IMR-90 (cell line): ENCODE measurements around the gene ZAP70. TPM values are rescaled to one million over a fixed set of nuclear protein-coding genes. Genes with fewer than 3 reads are reported as not detected.

Experiments used
- ATAC-seq: fragments of 200-7000 bp; cut with Tn5 transposase; 2 replicates; pipeline ENCODE4 v1.9.1; 2020; ENCODE audit warnings: low read depth, mild to moderate bottlenecking, moderate library complexity
- BruUV-seq: library from RNA; stranded (reverse); fragments of 400-500 nt; replicated peaks from 2 replicates; lab custom pipeline; 2021; lab: Mats Ljungman, UMichigan
- CTCF ChIA-PET: fragments of 300-600 bp; formaldehyde crosslinking; extraction: SDS; loops from one replicate; lab custom pipeline; 2021; ENCODE audit warnings: antibody characterized with exemption; lab: Yijun Ruan, JAX
- POLR2A ChIA-PET: fragments of 300-600 bp; sonication (Branson Sonifier 250); formaldehyde crosslinking; loops from one replicate; lab custom pipeline; 2022; ENCODE audit warnings: antibody characterized with exemption; ENCODE audit not compliant: unreplicated experiment; lab: Charles Lee
- DNase-seq: peaks from one replicate; pipeline ENCODE4 v3.0.0; 2013
- H2AFZ ChIP-seq: replicated peaks from 2 replicates; pipeline ENCODE3; 2013; ENCODE audit warnings: low read length, mild to moderate bottlenecking; ENCODE audit not compliant: poor library complexity
- H2AK5ac ChIP-seq: 2 replicates; pipeline ENCODE4 v1.6.1; 2013; ENCODE audit warnings: low read depth, low read length, inconsistent platforms
- H2AK9ac ChIP-seq: replicated peaks from 2 replicates; pipeline ENCODE3; 2013; ENCODE audit warnings: mild to moderate bottlenecking, low read depth, low read length, moderate library complexity; ENCODE audit not compliant: poor library complexity
- H2BK120ac ChIP-seq: 2 replicates; pipeline ENCODE4 v1.6.1; 2013; ENCODE audit warnings: low read depth, low read length, inconsistent platforms
- H2BK15ac ChIP-seq: 3 replicates; pipeline ENCODE4 v1.6.1; 2013; ENCODE audit warnings: low read depth, low read length, inconsistent platforms
- H2BK20ac ChIP-seq: 2 replicates; pipeline ENCODE4 v1.6.1; 2013; ENCODE audit warnings: low read depth, mild to moderate bottlenecking, inconsistent platforms, low read length, moderate library complexity
- H2BK5ac ChIP-seq: 2 replicates; pipeline ENCODE4 v1.6.1; 2013; ENCODE audit warnings: mild to moderate bottlenecking, low read depth, low read length, inconsistent platforms; ENCODE audit not compliant: poor library complexity, severe bottlenecking
- H3K14ac ChIP-seq: replicated peaks from 2 replicates; pipeline ENCODE4 v1.6.1; 2013; ENCODE audit warnings: low read depth, low read length, inconsistent platforms
- H3K18ac ChIP-seq: 2 replicates; pipeline ENCODE4 v1.6.1; 2013; ENCODE audit warnings: low read depth, low read length, control low read depth
- H3K23ac ChIP-seq: 2 replicates; pipeline ENCODE4 v1.6.1; 2013; ENCODE audit warnings: low read depth, low read length, inconsistent platforms
- H3K27ac ChIP-seq: 2 replicates; pipeline ENCODE4 v1.5.1; 2013; ENCODE audit warnings: mild to moderate bottlenecking, control low read depth, low read length; ENCODE audit not compliant: insufficient read depth
- H3K27me3 ChIP-seq: 2 replicates; pipeline ENCODE4 v1.6.1; 2013; ENCODE audit warnings: low read length; ENCODE audit not compliant: control insufficient read depth, insufficient read depth
- H3K36me3 ChIP-seq: 2 replicates; pipeline ENCODE4 v1.6.1; 2013; ENCODE audit warnings: low read length, mixed read lengths; ENCODE audit not compliant: control insufficient read depth, insufficient read depth
- H3K4ac ChIP-seq: 2 replicates; pipeline ENCODE4 v1.6.1; 2013; ENCODE audit warnings: low read depth, low read length, inconsistent platforms
- H3K4me1 ChIP-seq: 2 replicates; pipeline ENCODE4 v1.6.1; 2013; ENCODE audit warnings: low read length, mixed read lengths; ENCODE audit not compliant: control insufficient read depth, insufficient read depth
- H3K4me2 ChIP-seq: 2 replicates; pipeline ENCODE4 v1.6.1; 2013; ENCODE audit warnings: low read depth, mild to moderate bottlenecking, control low read depth, low read length, moderate library complexity
- H3K4me3 ChIP-seq: 2 replicates; pipeline ENCODE4 v1.5.1; 2013; ENCODE audit warnings: low read depth, mild to moderate bottlenecking, control low read depth, low read length, moderate library complexity; ENCODE audit not compliant: insufficient read depth
- H3K56ac ChIP-seq: 2 replicates; pipeline ENCODE4 v1.6.1; 2013; ENCODE audit warnings: low read length, inconsistent platforms; ENCODE audit not compliant: insufficient read depth; ENCODE audit errors: extremely low read depth
- H3K79me1 ChIP-seq, 2 experiments: 2 replicates each; pipeline ENCODE4 v1.6.1; 2013; ENCODE audit warnings: low read length in 2 of 2, inconsistent platforms in 1 of 2, low read depth in 1 of 2
- H3K9ac ChIP-seq: 2 replicates; pipeline ENCODE4 v1.6.1; 2013; ENCODE audit warnings: low read depth, low read length, control low read depth
- H3K9me1 ChIP-seq: 2 replicates; pipeline ENCODE4 v1.6.1; 2013; ENCODE audit warnings: low read length, inconsistent platforms; ENCODE audit not compliant: insufficient read depth
- H3K9me3 ChIP-seq: 2 replicates; pipeline ENCODE4 v1.6.1; 2013; ENCODE audit warnings: low read length; ENCODE audit not compliant: control insufficient read depth, insufficient read depth
- H4K20me1 ChIP-seq: 2 replicates; pipeline ENCODE4 v1.6.1; 2013; ENCODE audit warnings: low read length, inconsistent platforms; ENCODE audit not compliant: insufficient read depth
- H4K5ac ChIP-seq: 2 replicates; pipeline ENCODE4 v1.6.1; 2013; ENCODE audit warnings: mild to moderate bottlenecking, low read depth, low read length, control low read depth
- H4K8ac ChIP-seq, 2 experiments: 2 replicates each; pipeline ENCODE4 v1.6.1; 2013; ENCODE audit warnings: low read depth in 2 of 2, low read length in 2 of 2, control low read depth in 1 of 2, inconsistent platforms in 1 of 2
- H4K91ac ChIP-seq: 2 replicates; pipeline ENCODE4 v1.6.1; 2013; ENCODE audit warnings: low read depth, low read length, inconsistent platforms; ENCODE audit not compliant: insufficient read depth
- BHLHE40 ChIP-seq: fragments of 150-350 bp; IDR thresholded peaks from 2 replicates; pipeline ENCODE4 v1.6.1; 2016; ENCODE audit warnings: mild to moderate bottlenecking, low read depth, low read length
- CEBPB ChIP-seq: IDR thresholded peaks from 2 replicates; pipeline ENCODE4 v1.6.1; 2012; ENCODE audit warnings: low read depth, low read length, improper control_type of control experiment
- CHD1 ChIP-seq: IDR thresholded peaks from 2 replicates; pipeline ENCODE4 v1.6.1; 2012; ENCODE audit warnings: low read depth, low read length, improper control_type of control experiment
- FOS ChIP-seq: fragments of 150-350 bp; IDR thresholded peaks from 2 replicates; pipeline ENCODE4 v1.6.1; 2016; ENCODE audit warnings: low read depth, low read length
- MAFK ChIP-seq: IDR thresholded peaks from 2 replicates; pipeline ENCODE4 v1.6.1; 2012; ENCODE audit warnings: low read depth, low read length, improper control_type of control experiment
- MAZ ChIP-seq: IDR thresholded peaks from 2 replicates; pipeline ENCODE4 v1.6.1; 2012; ENCODE audit warnings: low read depth, mild to moderate bottlenecking, low read length, improper control_type of control experiment, moderate library complexity, borderline replicate concordance
- MXI1 ChIP-seq: IDR thresholded peaks from 2 replicates; pipeline ENCODE4 v1.6.1; 2012; ENCODE audit warnings: low read depth, mild to moderate bottlenecking, low read length, moderate library complexity, borderline replicate concordance
- NFE2L2 ChIP-seq: fragments of 150-350 bp; IDR thresholded peaks from 2 replicates; pipeline ENCODE4 v1.6.1; 2016; ENCODE audit warnings: low read depth, mild to moderate bottlenecking, low read length
- POLR2A ChIP-seq: IDR thresholded peaks from 2 replicates; pipeline ENCODE4 v1.6.1; 2012; ENCODE audit warnings: mild to moderate bottlenecking, low read depth, low read length
- RAD21 ChIP-seq: IDR thresholded peaks from 2 replicates; pipeline ENCODE4 v1.6.1; 2012; ENCODE audit warnings: low read length, improper control_type of control experiment
- RCOR1 ChIP-seq: IDR thresholded peaks from 2 replicates; pipeline ENCODE4 v1.6.1; 2012; ENCODE audit warnings: mild to moderate bottlenecking, low read length, improper control_type of control experiment; ENCODE audit not compliant: insufficient replicate concordance
- RFX5 ChIP-seq: IDR thresholded peaks from 2 replicates; pipeline ENCODE4 v1.8.0; 2012; ENCODE audit warnings: low read depth, mild to moderate bottlenecking, low read length, moderate library complexity
- SMC3 ChIP-seq: fragments of 150-350 bp; IDR thresholded peaks from 2 replicates; pipeline ENCODE4 v1.6.1; 2016; ENCODE audit warnings: low read depth, mild to moderate bottlenecking, antibody characterized with exemption, low read length, moderate library complexity
- WGBS, 2 experiments: methylation state at CpG; one replicate each; pipeline versions ENCODE4 v1.1.5 to v1.1.7; 2013; ENCODE audit warnings: missing lambda C conversion rate in 2 of 2; ENCODE audit not compliant: insufficient read length in 1 of 2; ENCODE audit errors: extremely low coverage in 2 of 2; 5-methylcytosine and 5-hydroxymethylcytosine counted together
- dilution Hi-C: fragments of 300-500 bp; cut with HindIII; formaldehyde crosslinking; loops from one replicate; pipeline ENCODE4 v1.14.3; 2018; ENCODE audit warnings: low sequenced_read_pairs; ENCODE audit not compliant: unreplicated experiment
- in situ Hi-C: fragments of 300-500 bp; cut with MboI; formaldehyde crosslinking; loops from 3 replicates; pipeline ENCODE4 v1.14.3; 2019; ENCODE audit warnings: low sequenced_read_pairs, inconsistent platforms, mixed read lengths
- intact Hi-C: fragments of 100-400 bp; cut with micrococcal nuclease; formaldehyde crosslinking; loops from 2 replicates; pipeline ENCODE4 v1.10.0; 2022
- polyA plus RNA-seq, 3 experiments: library from polyadenylated mRNA; depleted of rRNA; stranded (reverse); fragments of >200 nt; gene quantifications; 2 replicates each; pipeline ENCODE4 v1.2.3, GENCODE V29; 2012; ENCODE audit warnings: low replicate concordance in 1 of 3
- total RNA-seq: library from RNA; depleted of rRNA; stranded (reverse); fragments of >200 nt; gene quantifications from 2 replicates; pipeline ENCODE4 v1.2.3, GENCODE V29; 2012
- TF ChIP-seq, protein P1 (sequence below): conservative IDR thresholded peaks from 2 replicates; pipeline ENCODE4 v1.5.1; 2012; ENCODE audit warnings: mild to moderate bottlenecking, low read depth, low read length, improper control_type of control experiment
- TF ChIP-seq, protein P2 (sequence below): fragments of 150-350 bp; IDR thresholded peaks from 2 replicates; pipeline ENCODE4 v1.6.1; 2017; ENCODE audit warnings: mild to moderate bottlenecking, antibody characterized with exemption, low read length, low read depth
- TF ChIP-seq, protein P3 (sequence below): fragments of 150-350 bp; IDR thresholded peaks from 2 replicates; pipeline ENCODE4 v1.6.1; 2016; ENCODE audit warnings: low read depth, mild to moderate bottlenecking, low read length, moderate library complexity, borderline replicate concordance

ZAP70 gene
- total and polyA plus RNA-seq, 2 of the 4 experiments (the other 2 are of a cell fraction): under 0.01 to 0.09 TPM

DNA sequence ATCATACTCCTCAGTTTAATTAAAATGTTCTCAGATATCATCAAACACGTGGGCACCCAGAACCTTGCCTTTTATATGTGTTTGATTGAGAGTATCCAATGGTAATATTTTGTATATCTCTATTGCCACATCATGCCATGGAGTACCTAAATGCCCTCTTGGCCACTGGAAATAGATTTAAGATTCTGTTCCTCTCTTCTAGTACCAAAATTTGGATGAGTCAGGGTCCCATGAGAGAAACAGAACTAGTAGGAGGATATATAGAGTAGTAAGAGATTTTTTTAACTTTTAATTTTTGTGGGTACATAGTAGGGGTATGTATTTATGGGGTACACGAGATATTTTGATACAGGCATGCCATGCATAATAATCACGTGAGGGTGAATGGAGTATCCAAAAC is 9.6 kb upstream of the ZAP70 start:
- Histone ChIP-seq H3K4me1 (no peaks in the 10 kb centered on the region), H3K4me2 (no peak overlapping the region), H4K20me1 (no peaks in the 10 kb centered on the region), H4K8ac (no peak overlapping the region), H3K9me3 (no peaks in the 10 kb centered on the region), H2AK9ac (no peak overlapping the region), H3K27me3 (peaks cover 6% of the 10 kb centered on the region), H2BK120ac (no peak overlapping the region), H3K14ac (no peak overlapping the region), H2AFZ (no peak overlapping the region), H2BK15ac (no peak overlapping the region), H3K4ac (no peak overlapping the region), H3K4me3 (no peak overlapping the region), H2BK20ac (no peak overlapping the region), H3K9me1 (no peaks in the 10 kb centered on the region), H4K5ac (no peak overlapping the region), H3K56ac (no peak overlapping the region), H3K36me3 (no peaks in the 10 kb centered on the region), H3K18ac (no peak overlapping the region), H3K23ac (no peak overlapping the region), H3K9ac (no peak overlapping the region), H3K27ac (no peak overlapping the region), H4K91ac (no peak overlapping the region), H3K79me1 (no peaks in the 10 kb centered on the region), H2BK5ac (no peak overlapping the region), H2AK5ac (no peak overlapping the region)
- ChIA-PET POLR2A (no interaction called here), CTCF (interaction anchor here (1.5 kb wide), 1 partner anchor 113 kb away, joined by 3 read pairs; no protein-coding TSS in a partner anchor)
- TF ChIP-seq MAZ (no peak), CHD1 (no peak), BHLHE40 (no peak), NFE2L2 (no peak), MXI1 (no peak), MAFK (no peak), FOS (no peak), SMC3 (no peak), POLR2A (no peak), CEBPB (no peak), RAD21 (no peak), RCOR1 (no peak), RFX5 (no peak)
- TF ChIP-seq, protein P1, sequence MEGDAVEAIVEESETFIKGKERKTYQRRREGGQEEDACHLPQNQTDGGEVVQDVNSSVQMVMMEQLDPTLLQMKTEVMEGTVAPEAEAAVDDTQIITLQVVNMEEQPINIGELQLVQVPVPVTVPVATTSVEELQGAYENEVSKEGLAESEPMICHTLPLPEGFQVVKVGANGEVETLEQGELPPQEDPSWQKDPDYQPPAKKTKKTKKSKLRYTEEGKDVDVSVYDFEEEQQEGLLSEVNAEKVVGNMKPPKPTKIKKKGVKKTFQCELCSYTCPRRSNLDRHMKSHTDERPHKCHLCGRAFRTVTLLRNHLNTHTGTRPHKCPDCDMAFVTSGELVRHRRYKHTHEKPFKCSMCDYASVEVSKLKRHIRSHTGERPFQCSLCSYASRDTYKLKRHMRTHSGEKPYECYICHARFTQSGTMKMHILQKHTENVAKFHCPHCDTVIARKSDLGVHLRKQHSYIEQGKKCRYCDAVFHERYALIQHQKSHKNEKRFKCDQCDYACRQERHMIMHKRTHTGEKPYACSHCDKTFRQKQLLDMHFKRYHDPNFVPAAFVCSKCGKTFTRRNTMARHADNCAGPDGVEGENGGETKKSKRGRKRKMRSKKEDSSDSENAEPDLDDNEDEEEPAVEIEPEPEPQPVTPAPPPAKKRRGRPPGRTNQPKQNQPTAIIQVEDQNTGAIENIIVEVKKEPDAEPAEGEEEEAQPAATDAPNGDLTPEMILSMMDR: no peak
- TF ChIP-seq, protein P2, sequence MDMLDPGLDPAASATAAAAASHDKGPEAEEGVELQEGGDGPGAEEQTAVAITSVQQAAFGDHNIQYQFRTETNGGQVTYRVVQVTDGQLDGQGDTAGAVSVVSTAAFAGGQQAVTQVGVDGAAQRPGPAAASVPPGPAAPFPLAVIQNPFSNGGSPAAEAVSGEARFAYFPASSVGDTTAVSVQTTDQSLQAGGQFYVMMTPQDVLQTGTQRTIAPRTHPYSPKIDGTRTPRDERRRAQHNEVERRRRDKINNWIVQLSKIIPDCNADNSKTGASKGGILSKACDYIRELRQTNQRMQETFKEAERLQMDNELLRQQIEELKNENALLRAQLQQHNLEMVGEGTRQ: no peak
- TF ChIP-seq, protein P3, sequence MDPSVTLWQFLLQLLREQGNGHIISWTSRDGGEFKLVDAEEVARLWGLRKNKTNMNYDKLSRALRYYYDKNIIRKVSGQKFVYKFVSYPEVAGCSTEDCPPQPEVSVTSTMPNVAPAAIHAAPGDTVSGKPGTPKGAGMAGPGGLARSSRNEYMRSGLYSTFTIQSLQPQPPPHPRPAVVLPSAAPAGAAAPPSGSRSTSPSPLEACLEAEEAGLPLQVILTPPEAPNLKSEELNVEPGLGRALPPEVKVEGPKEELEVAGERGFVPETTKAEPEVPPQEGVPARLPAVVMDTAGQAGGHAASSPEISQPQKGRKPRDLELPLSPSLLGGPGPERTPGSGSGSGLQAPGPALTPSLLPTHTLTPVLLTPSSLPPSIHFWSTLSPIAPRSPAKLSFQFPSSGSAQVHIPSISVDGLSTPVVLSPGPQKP: no peak
- DNase-seq (no peak), ATAC-seq (no peak)
- no CpG with 5 or more reads among the region's 3 CpGs for WGBS, 2 experiments
- intact Hi-C loops (loop anchor here (5.0 to 10.0 kb wide), 4 partner anchors 61 to 1131 kb away; partner anchors contain the start of gene TMEM131), dilution Hi-C loops (no loop called here), in situ Hi-C loops (loop anchor here (10.0 kb wide), 1 partner anchor 681 kb away; no protein-coding TSS in a partner anchor)
- no TSS peak for BruUV-seq
